ENCODE results near the gene GNRH2. TPM values are rescaled to one million over a fixed set of nuclear protein-coding genes. Genes with fewer than 3 reads are reported as not detected.

GNRH2 gene, protein sequence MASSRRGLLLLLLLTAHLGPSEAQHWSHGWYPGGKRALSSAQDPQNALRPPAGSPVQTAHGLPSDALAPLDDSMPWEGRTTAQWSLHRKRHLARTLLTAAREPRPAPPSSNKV
- 0.65 and 0.66 TPM in 2 replicates for total RNA-seq

DNA sequence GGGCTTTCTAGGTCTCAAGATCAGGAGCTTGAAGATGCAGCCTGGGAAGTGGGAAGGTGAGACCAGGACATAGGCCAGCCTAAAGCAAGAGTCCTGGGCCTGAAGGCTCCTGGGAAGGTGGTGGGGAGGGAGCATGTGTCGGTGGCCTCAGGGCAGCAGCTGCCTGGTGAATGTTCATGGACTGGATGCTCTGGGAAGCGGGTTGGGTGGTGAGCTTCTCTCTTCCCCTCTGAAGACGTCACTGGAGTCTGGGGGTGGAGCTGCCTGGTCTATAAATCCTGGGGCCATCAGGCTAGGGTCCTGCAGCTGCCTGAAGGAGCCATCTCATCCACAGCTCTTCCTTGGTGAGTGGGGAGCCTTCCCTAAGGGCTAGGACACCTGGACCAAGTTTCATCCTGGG, at the start of gene GNRH2:
Gene GNRH2, plus strand, starts transcription at position 301 of the 400 bp plus-strand sequence. CDS start 793 bp downstream, outside the sequence.

DNA sequence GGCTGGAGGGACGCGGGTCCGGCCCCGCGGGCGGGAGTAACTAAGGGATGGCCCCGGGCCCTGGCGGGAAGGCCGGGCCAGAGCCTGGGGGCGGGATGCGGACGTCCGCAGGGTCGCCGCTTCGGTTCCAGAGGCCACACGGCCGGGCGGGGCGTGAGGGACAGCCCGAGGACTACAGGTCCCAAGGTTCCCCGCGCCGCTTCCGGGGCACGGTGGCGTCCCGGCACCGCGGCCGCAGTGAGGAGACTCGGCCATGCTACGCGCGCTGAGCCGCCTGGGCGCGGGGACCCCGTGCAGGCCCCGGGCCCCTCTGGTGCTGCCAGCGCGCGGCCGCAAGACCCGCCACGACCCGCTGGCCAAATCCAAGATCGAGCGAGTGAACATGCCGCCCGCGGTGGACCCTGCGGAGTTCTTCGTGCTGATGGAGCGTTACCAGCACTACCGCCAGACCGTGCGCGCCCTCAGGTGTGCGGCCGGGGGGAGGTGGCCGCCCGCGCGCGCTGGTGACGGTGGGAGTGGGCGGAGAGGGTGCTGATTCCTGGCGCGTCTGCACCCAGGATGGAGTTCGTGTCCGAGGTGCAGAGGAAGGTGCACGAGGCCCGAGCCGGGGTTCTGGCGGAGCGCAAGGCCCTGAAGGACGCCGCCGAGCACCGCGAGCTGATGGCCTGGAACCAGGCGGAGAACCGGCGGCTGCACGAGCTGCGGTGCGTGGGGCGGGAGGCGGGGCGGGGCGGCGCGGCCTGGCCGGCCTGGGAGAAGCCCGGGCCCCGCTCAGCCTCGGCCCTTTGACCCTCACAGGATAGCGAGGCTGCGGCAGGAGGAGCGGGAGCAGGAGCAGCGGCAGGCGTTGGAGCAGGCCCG, 2.6 kb downstream of the GNRH2 start, which contains the start of gene MRPS26:
Gene MRPS26, plus strand, starts transcription at position 237 of the 861 bp plus-strand sequence. Its CDS starts 17 bp downstream, at position 254.

DNA sequence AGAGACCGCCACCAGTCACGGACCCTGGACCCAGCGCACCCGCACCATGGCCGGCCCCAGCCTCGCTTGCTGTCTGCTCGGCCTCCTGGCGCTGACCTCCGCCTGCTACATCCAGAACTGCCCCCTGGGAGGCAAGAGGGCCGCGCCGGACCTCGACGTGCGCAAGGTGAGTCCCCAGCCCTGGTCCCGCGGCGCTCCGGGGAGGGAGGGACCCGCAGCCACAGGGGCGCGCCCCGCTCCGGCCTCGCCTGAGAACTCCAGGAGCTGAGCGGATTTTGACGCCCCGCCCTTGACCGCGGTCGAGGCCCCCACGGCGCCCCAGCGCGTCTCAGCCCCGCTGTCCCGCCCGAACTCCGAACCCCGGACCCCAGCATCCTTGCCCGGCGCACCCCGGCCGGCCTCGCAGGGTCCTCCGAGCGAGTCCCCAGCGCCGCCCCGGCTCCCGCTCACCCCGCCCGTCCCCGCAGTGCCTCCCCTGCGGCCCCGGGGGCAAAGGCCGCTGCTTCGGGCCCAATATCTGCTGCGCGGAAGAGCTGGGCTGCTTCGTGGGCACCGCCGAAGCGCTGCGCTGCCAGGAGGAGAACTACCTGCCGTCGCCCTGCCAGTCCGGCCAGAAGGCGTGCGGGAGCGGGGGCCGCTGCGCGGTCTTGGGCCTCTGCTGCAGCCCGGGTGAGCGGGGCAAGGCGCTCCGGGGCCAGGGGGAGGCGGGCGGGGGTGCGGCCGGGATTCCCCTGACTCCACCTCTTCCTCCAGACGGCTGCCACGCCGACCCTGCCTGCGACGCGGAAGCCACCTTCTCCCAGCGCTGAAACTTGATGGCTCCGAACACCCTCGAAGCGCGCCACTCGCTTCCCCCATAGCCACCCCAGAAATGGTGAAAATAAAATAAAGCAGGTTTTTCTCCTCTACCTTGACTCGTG, 28.4 kb downstream of the GNRH2 start, which contains the start of gene OXT:
Gene OXT, plus strand, starts transcription at position 11 of the 920 bp plus-strand sequence. Its CDS starts 36 bp downstream, at position 47.

DNA sequence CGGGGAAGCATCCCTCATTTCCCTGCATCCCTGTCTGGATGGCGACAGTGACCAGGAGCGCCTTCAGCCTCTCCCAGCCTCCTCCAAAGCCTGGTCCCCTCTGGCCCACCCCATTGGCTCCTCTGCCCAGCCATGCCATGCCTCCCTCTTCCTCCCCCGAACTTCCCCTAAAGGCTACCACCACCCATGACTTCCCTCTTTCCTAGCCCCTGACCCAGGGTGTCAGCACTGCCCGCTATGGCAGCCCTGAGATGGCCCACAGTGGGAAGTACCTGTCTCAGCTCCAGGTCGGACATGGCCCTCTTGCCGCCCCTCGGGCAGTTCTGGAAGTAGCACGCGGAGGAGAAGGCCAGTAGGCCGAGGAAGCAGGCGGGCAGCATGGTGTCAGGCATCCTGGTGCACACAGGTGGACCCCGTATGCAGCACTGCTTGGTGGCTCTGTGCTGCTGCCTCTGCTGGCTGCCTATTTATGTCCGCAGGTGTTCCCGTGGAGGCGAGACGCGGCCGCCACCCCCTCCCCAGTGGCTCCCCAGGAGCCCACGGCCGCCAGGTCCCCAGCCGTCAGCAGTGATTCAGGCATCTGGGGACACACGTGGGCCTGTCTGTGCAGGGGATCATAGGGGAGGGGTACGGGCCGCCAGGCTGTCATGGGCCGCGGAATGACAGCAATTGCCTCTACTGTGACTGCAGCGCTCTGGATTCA, 41.0 kb downstream of the GNRH2 start, which contains the start of gene AVP:
Gene AVP, minus strand, starts transcription at position 442 of the 703 bp plus-strand sequence. Its CDS starts 50 bp downstream, at position 392.

Other genes with a start within 250 kb of the GNRH2 start
- gene CPXM1, start 243.0 kb upstream of the GNRH2 start, total RNA-seq = 0.13 and 0.14 TPM in 2 replicates
- gene C20orf141, start 228.6 kb upstream of the GNRH2 start, total RNA-seq = not detected in 2 replicates
- not detected in 2 replicates for gene TMEM239, start 227.3 kb upstream of the GNRH2 start, total RNA-seq
- 13.6 and 16.6 TPM in 2 replicates for gene PCED1A, start 203.0 kb upstream of the GNRH2 start, total RNA-seq
- 29.1 and 29.5 TPM in 2 replicates for gene VPS16, start 202.9 kb upstream of the GNRH2 start, total RNA-seq
- gene PTPRA, start 170.1 kb upstream of the GNRH2 start, total RNA-seq = 48.3 and 61.7 TPM in 2 replicates
- gene MRPS26, start 2.4 kb downstream of the GNRH2 start, total RNA-seq = 33.6 and 34.7 TPM in 2 replicates
- not detected in 2 replicates for gene OXT, start 28.0 kb downstream of the GNRH2 start, total RNA-seq
- gene AVP, start 41.1 kb downstream of the GNRH2 start, total RNA-seq = not detected in 2 replicates
- 26.6 and 27.0 TPM in 2 replicates for gene FASTKD5, start 116.2 kb downstream of the GNRH2 start, total RNA-seq
- 2.7 and 4.5 TPM in 2 replicates for gene UBOX5, start 116.2 kb downstream of the GNRH2 start, total RNA-seq
- 1.9 and 3.2 TPM in 2 replicates for gene LZTS3, start 129.9 kb downstream of the GNRH2 start, total RNA-seq
- 26.8 and 33.0 TPM in 2 replicates for gene DDRGK1, start 161.1 kb downstream of the GNRH2 start, total RNA-seq
- gene ITPA, start 165.9 kb downstream of the GNRH2 start, total RNA-seq = 27.1 and 30.7 TPM in 2 replicates
- gene SLC4A11, start 195.6 kb downstream of the GNRH2 start, total RNA-seq = 3.6 and 3.9 TPM in 2 replicates